Liver (tissue), 9 donors: ENCODE data around the gene HDDC3. TPM values are rescaled to one million over a fixed set of nuclear protein-coding genes. Genes with fewer than 3 reads are reported as not detected.

Experiments
- DNase-seq: peaks from one replicate; pipeline ENCODE4 v3.0.0-alpha.2; 2017; ENCODE audit warnings: low spot score
- H3K27ac ChIP-seq, 2 donors: one replicate each; pipeline ENCODE4 v1.7.0; 2013; ENCODE audit warnings: inconsistent platforms in 2 of 2, low read length in 2 of 2, control low read depth in 1 of 2, low read depth in 1 of 2, mild to moderate bottlenecking in 1 of 2
- H3K27me3 ChIP-seq, 4 donors: one replicate each; pipeline versions ENCODE4 v1.6.1 to v1.7.0; 2013; ENCODE audit warnings: low read length in 3 of 4, inconsistent platforms in 1 of 4, mild to moderate bottlenecking in 1 of 4, moderate library complexity in 1 of 4; ENCODE audit not compliant: control insufficient read depth in 4 of 4, insufficient read depth in 4 of 4
- H3K36me3 ChIP-seq, 4 donors: one replicate each; pipeline versions ENCODE4 v1.6.1 to v1.7.0; 2013; ENCODE audit warnings: low read length in 3 of 4, mild to moderate bottlenecking in 3 of 4, low read depth in 1 of 4, moderate library complexity in 1 of 4; ENCODE audit not compliant: control insufficient read depth in 4 of 4, insufficient read depth in 3 of 4
- H3K4me1 ChIP-seq, 4 donors: one replicate each; pipeline versions ENCODE4 v1.6.1 to v1.7.0; 2013; ENCODE audit warnings: low read length in 3 of 4, mild to moderate bottlenecking in 3 of 4, moderate library complexity in 1 of 4; ENCODE audit not compliant: control insufficient read depth in 4 of 4, insufficient read depth in 4 of 4
- H3K4me3 ChIP-seq, 3 donors: one replicate each; pipeline versions ENCODE4 v1.6.1 to v1.7.0; 2013; ENCODE audit warnings: low read length in 3 of 3, control low read depth in 1 of 3, low read depth in 1 of 3, mild to moderate bottlenecking in 1 of 3
- H3K9ac ChIP-seq, 2 donors: one replicate each; pipeline ENCODE4 v1.7.0; 2013; ENCODE audit warnings: low read length in 2 of 2, mild to moderate bottlenecking in 2 of 2, moderate library complexity in 2 of 2, control low read depth in 1 of 2, low read depth in 1 of 2
- H3K9me3 ChIP-seq, 4 donors: one replicate each; pipeline versions ENCODE4 v1.6.1 to v1.7.0; 2013; ENCODE audit warnings: low read length in 3 of 4; ENCODE audit not compliant: control insufficient read depth in 4 of 4
- EGR1 ChIP-seq, 2 donors: IDR thresholded peaks; 2 replicates each; pipeline ENCODE4 v1.6.1; 2016 to 2018; ENCODE audit warnings: antibody characterized with exemption in 2 of 2, low read depth in 2 of 2
- FOXA1 ChIP-seq: IDR thresholded peaks from 2 replicates; pipeline ENCODE4 v1.6.1; 2016; ENCODE audit warnings: antibody characterized with exemption
- FOXA2 ChIP-seq: IDR thresholded peaks from 2 replicates; pipeline ENCODE4 v1.6.1; 2016; ENCODE audit warnings: antibody characterized with exemption
- HNF4A ChIP-seq, 2 donors: conservative IDR thresholded peaks; 2 replicates each; pipeline ENCODE4 v1.6.1; 2016; ENCODE audit warnings: antibody characterized with exemption in 2 of 2, mild to moderate bottlenecking in 2 of 2
- HNF4G ChIP-seq: IDR thresholded peaks from 2 replicates; pipeline ENCODE4 v1.6.1; 2016; ENCODE audit warnings: antibody characterized with exemption
- JUND ChIP-seq, 2 donors: IDR thresholded peaks; 2 replicates each; pipeline ENCODE4 v1.6.1; 2016; ENCODE audit warnings: antibody characterized with exemption in 2 of 2
- NR2F2 ChIP-seq: IDR thresholded peaks from 2 replicates; pipeline ENCODE4 v1.6.1; 2016; ENCODE audit warnings: antibody characterized with exemption
- RAD21 ChIP-seq, 2 donors: IDR thresholded peaks; 2 replicates each; pipeline ENCODE4 v1.6.1; 2016; ENCODE audit warnings: antibody characterized with exemption in 2 of 2, mild to moderate bottlenecking in 2 of 2
- RXRA ChIP-seq, 2 donors: IDR thresholded peaks; 2 replicates each; pipeline ENCODE4 v1.6.1; 2017 to 2018; ENCODE audit warnings: antibody characterized with exemption in 2 of 2, mild to moderate bottlenecking in 1 of 2
- SP1 ChIP-seq: IDR thresholded peaks from 2 replicates; pipeline ENCODE4 v1.6.1; 2018; ENCODE audit warnings: antibody characterized with exemption, mild to moderate bottlenecking
- ZBTB33 ChIP-seq: IDR thresholded peaks from 2 replicates; pipeline ENCODE4 v1.6.1; 2016; ENCODE audit warnings: antibody characterized with exemption
- WGBS: extraction: QIAGEN DNeasy Blood & Tissue Kit; methylation state at CpG from one replicate; pipeline ENCODE4 v1.1.7; 2013; 5-methylcytosine and 5-hydroxymethylcytosine counted together
- polyA plus RNA-seq, 2 donors: library from polyadenylated mRNA; stranded (reverse) in 1 of 2; unstranded in 1 of 2; fragments of 200-250 nt in 1 of 2; fragments of >200 nt in 1 of 2; fragmentation: Nextera tagmentation in 1 of 2; extraction: Ambion mirVana in 1 of 2; gene quantifications; one replicate each; pipeline versions ENCODE4 v1.2.1 to v1.2.3, GENCODE V29; 2013 to 2015
- total RNA-seq, 2 donors: library from RNA; depleted of rRNA; stranded (reverse); fragments of >200 nt; gene quantifications; one replicate each; pipeline ENCODE4 v1.2.3, GENCODE V29; 2014
- TF ChIP-seq, protein P1 (sequence below): fragments of 150-350 bp; IDR thresholded peaks from 2 replicates; pipeline ENCODE4 v1.5.1; 2017; ENCODE audit warnings: improper control_type of control experiment, low read depth, low read length; ENCODE audit not compliant: missing input control
- TF ChIP-seq, protein P2 (sequence below): IDR thresholded peaks from 2 replicates; pipeline ENCODE4 v1.6.1; 2016; ENCODE audit warnings: antibody characterized with exemption, mild to moderate bottlenecking
- donor health status: healthy.
- donor health status: healthy.
- donor health status: healthy.
- donor health status: healthy.
- donor health status: healthy.

The HDDC3 gene
- total and polyA plus RNA-seq, 4 donors, result 12.5 to 15.4 (median 14.1) TPM

DNA sequence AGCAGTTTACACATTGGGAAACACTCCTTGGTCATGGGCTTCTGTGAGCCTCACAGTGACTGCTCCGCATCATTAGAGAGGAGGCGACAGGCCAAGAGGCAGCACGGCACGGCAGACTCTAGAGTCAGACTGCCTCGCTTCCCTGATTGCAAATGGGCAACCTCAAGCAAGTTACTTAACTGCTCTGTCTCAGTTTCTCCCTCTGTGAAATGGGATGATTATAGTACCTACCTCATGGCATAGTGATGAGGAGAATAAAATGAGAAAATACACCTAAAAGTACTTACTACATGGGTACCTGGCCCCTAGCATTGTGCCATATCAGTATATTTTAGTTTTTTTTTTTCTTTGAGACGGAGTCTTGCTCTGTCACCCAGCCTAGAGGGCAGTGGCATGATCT is 18.3 kb upstream of the HDDC3 start:
- no peak for DNase-seq
- no peak overlapping the region for H3K27ac ChIP-seq
- H3K4me3 ChIP-seq, result no peak overlapping the region
- H3K27me3 ChIP-seq, result no peaks in the 10 kb centered on the region
- H3K36me3 ChIP-seq, result peaks cover 16 to 67% (median 24%) of the 10 kb centered on the region in 4 donors
- TF ChIP-seq FOXA2, result no peak
- no peak for TF ChIP-seq SP1
- no peak for TF ChIP-seq RXRA (IDR thresholded peaks at IDR 0.05)
- TF ChIP-seq ZBTB33, result no peak
- TF ChIP-seq FOXA1, result no peak
- TF ChIP-seq, protein P1, sequence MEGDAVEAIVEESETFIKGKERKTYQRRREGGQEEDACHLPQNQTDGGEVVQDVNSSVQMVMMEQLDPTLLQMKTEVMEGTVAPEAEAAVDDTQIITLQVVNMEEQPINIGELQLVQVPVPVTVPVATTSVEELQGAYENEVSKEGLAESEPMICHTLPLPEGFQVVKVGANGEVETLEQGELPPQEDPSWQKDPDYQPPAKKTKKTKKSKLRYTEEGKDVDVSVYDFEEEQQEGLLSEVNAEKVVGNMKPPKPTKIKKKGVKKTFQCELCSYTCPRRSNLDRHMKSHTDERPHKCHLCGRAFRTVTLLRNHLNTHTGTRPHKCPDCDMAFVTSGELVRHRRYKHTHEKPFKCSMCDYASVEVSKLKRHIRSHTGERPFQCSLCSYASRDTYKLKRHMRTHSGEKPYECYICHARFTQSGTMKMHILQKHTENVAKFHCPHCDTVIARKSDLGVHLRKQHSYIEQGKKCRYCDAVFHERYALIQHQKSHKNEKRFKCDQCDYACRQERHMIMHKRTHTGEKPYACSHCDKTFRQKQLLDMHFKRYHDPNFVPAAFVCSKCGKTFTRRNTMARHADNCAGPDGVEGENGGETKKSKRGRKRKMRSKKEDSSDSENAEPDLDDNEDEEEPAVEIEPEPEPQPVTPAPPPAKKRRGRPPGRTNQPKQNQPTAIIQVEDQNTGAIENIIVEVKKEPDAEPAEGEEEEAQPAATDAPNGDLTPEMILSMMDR, result no peak
- no peaks in the 10 kb centered on the region for H3K9me3 ChIP-seq
- peaks cover 0 to 10% (median 7%) of the 10 kb centered on the region in 4 donors for H3K4me1 ChIP-seq
- no peak overlapping the region for H3K9ac ChIP-seq
- 96% methylated on average over 6 of the region's 6 CpGs for WGBS

DNA sequence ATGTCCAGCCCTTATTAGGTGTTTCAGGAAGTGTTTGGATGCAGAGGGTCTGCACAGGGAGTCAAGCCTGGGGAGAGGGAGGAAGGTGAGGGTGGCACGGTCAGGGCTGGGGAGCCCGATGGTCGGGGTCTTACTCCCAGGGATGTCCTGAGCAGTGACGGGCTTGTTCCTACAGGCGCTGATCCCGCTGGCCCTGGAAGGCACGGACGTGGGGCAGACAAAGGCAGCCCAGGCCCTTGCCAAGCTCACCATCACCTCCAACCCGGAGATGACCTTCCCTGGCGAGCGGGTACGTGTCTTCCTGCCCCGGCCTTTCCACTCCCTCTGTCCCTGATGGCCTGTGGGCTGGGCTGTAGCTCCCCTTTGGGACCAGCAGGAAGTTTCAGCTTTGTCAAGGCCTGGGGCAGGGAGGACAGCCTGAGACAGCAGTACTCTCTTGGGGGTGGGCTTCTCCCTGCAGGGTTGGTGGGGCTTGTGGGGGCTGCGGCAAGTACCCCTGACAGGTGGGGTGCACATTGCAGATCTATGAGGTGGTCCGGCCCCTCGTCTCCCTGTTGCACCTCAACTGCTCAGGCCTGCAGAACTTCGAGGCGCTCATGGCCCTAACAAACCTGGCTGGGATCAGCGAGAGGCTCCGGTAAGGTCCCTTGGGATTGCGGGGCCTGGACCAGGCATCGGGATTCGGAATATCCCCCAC is 17.8 kb upstream of the HDDC3 start:
- no peaks in the 10 kb centered on the region for H3K27me3 ChIP-seq
- TF ChIP-seq RAD21 (IDR thresholded peaks at IDR 0.05), result no peak
- no peak for TF ChIP-seq NR2F2
- no peak for TF ChIP-seq HNF4G
- TF ChIP-seq FOXA1, result no peak
- no peak for TF ChIP-seq EGR1 (IDR thresholded peaks at IDR 0.05; ENCODE audit: low read depth in 2 of 2)
- H3K4me1 ChIP-seq, result peaks cover 0 to 4% (median 2%) of the 10 kb centered on the region in 4 donors
- peaks cover 17 to 68% (median 25%) of the 10 kb centered on the region in 4 donors for H3K36me3 ChIP-seq
- H3K27ac ChIP-seq, result no peak overlapping the region
- no peak overlapping the region for H3K4me3 ChIP-seq
- no peak for DNase-seq
- H3K9ac ChIP-seq, result no peak overlapping the region
- no peaks in the 10 kb centered on the region for H3K9me3 ChIP-seq
- 96% methylated on average over 23 of the region's 23 CpGs for WGBS

GRCh38 chr15:90948506-90948905 is 16.2 kb upstream of the HDDC3 start:
- H3K4me3 ChIP-seq, result no peak overlapping the region
- H3K36me3 ChIP-seq, result peaks cover 21 to 75% (median 33%) of the 10 kb centered on the region in 4 donors
- H3K9ac ChIP-seq, result no peak overlapping the region
- WGBS, result 97% methylated on average over 8 of the region's 8 CpGs
- TF ChIP-seq FOXA2 (no peak), ZBTB33 (no peak), JUND (IDR thresholded peaks at IDR 0.05) (no peak), RAD21 (IDR thresholded peaks at IDR 0.05) (no peak), SP1 (no peak), HNF4A (conservative IDR thresholded peaks at IDR 0.05) (no peak)
- TF ChIP-seq, protein P2, sequence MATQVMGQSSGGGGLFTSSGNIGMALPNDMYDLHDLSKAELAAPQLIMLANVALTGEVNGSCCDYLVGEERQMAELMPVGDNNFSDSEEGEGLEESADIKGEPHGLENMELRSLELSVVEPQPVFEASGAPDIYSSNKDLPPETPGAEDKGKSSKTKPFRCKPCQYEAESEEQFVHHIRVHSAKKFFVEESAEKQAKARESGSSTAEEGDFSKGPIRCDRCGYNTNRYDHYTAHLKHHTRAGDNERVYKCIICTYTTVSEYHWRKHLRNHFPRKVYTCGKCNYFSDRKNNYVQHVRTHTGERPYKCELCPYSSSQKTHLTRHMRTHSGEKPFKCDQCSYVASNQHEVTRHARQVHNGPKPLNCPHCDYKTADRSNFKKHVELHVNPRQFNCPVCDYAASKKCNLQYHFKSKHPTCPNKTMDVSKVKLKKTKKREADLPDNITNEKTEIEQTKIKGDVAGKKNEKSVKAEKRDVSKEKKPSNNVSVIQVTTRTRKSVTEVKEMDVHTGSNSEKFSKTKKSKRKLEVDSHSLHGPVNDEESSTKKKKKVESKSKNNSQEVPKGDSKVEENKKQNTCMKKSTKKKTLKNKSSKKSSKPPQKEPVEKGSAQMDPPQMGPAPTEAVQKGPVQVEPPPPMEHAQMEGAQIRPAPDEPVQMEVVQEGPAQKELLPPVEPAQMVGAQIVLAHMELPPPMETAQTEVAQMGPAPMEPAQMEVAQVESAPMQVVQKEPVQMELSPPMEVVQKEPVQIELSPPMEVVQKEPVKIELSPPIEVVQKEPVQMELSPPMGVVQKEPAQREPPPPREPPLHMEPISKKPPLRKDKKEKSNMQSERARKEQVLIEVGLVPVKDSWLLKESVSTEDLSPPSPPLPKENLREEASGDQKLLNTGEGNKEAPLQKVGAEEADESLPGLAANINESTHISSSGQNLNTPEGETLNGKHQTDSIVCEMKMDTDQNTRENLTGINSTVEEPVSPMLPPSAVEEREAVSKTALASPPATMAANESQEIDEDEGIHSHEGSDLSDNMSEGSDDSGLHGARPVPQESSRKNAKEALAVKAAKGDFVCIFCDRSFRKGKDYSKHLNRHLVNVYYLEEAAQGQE, result no peak
- DNase-seq, result no peak
- no peaks in the 10 kb centered on the region for H3K9me3 ChIP-seq
- no peaks in the 10 kb centered on the region for H3K27me3 ChIP-seq
- H3K27ac ChIP-seq, result no peak overlapping the region
- H3K4me1 ChIP-seq, result no peaks in the 10 kb centered on the region
